Stimulated activated CD4-positive, alpha-beta T cell treated with anti-CD3 and anti-CD28 coated beads, Interleukin-2, amount 100 ng/mL, for 4 hours (primary cell): ENCODE data around the gene HOXA6.

Experiments
- DNase-seq: peaks from one replicate; pipeline ENCODE4 v3.0.0-alpha.2; 2020; ENCODE audit warnings: low read depth

The HOXA6 gene

GRCh38 chr7:27161214-27161720 is 13.7 kb upstream of the HOXA6 start:
- DNase-seq, result no peak

- peak; percentile 77 for DNase-seq
These were observed 13.1 kb upstream of the HOXA6 start for GRCh38 chr7:27160546-27161213.

GRCh38 chr7:27160145-27160545 is 12.6 kb upstream of the HOXA6 start:
- DNase-seq, result no peak

- no peak for DNase-seq
These were observed 11.9 kb upstream of the HOXA6 start for GRCh38 chr7:27159266-27160144.

- DNase-seq, result no peak
These were observed 11.1 kb upstream of the HOXA6 start for GRCh38 chr7:27158436-27159265.

GRCh38 chr7:27157702-27158431 is 10.3 kb upstream of the HOXA6 start:
- no peak for DNase-seq

- no peak for DNase-seq
These were observed 9.5 kb upstream of the HOXA6 start for GRCh38 chr7:27156916-27157701.

GRCh38 chr7:27156508-27156898 is 8.9 kb upstream of the HOXA6 start, which contains the start of gene HOXA7:
HOXA7 (minus strand) TSS chr7:27156675; CDS start chr7:27156545, 130 bp downstream.
- DNase-seq, result no peak

- no peak for DNase-seq
These were observed 8.4 kb upstream of the HOXA6 start for GRCh38 chr7:27155816-27156507.

- DNase-seq, result peak; percentile 53
These were observed 7.6 kb upstream of the HOXA6 start for GRCh38 chr7:27154901-27155815.

GRCh38 chr7:27154369-27154768 is 6.8 kb upstream of the HOXA6 start:
- no peak for DNase-seq

- DNase-seq, result no peak
These were observed 6.0 kb upstream of the HOXA6 start for GRCh38 chr7:27153526-27153925.

GRCh38 chr7:27152816-27153442 is 5.4 kb upstream of the HOXA6 start:
- DNase-seq, result no peak

- DNase-seq, result no peak
These were observed 4.6 kb upstream of the HOXA6 start, which contains the start of gene HOXA3 for GRCh38 chr7:27151931-27152815. HOXA3 (minus strand) TSS chr7:27152583; CDS start chr7:27110640, 41,943 bp downstream.

- no peak for DNase-seq
These were observed 3.9 kb upstream of the HOXA6 start for GRCh38 chr7:27151341-27151930.

- DNase-seq, result peak; percentile 32
These were observed 3.2 kb upstream of the HOXA6 start for GRCh38 chr7:27150568-27151340.
